Thymus (tissue), 11 donors: Measurements from ENCODE around the gene TCF7L1. TPM values are rescaled to one million over a fixed set of nuclear protein-coding genes. Genes with fewer than 3 reads are reported as not detected.

Experiments
- DNase-seq, 9 donors: peaks; one replicate each; pipeline ENCODE4 v3.0.0-alpha.2; 2013; ENCODE audit warnings: low spot score in 9 of 9, low read depth in 6 of 9, missing footprints in 1 of 9
- H3K27ac ChIP-seq, 2 donors: one replicate each; pipeline ENCODE4 v1.5.1; 2013; ENCODE audit warnings: control low read depth in 1 of 2, low read depth in 1 of 2, low read length in 1 of 2, mild to moderate bottlenecking in 1 of 2, moderate library complexity in 1 of 2
- H3K27me3 ChIP-seq, 2 donors: one replicate each; pipeline ENCODE4 v1.5.1; 2013; ENCODE audit warnings: low read length in 1 of 2; ENCODE audit not compliant: control insufficient read depth in 2 of 2, insufficient read depth in 1 of 2
- H3K36me3 ChIP-seq, 2 donors: one replicate each; pipeline ENCODE4 v1.5.1; 2013; ENCODE audit warnings: low read length in 1 of 2, mild to moderate bottlenecking in 1 of 2, moderate library complexity in 1 of 2; ENCODE audit not compliant: control insufficient read depth in 2 of 2, insufficient read depth in 2 of 2
- H3K4me1 ChIP-seq, 2 donors: one replicate each; pipeline ENCODE4 v1.5.1; 2013; ENCODE audit warnings: low read length in 2 of 2; ENCODE audit not compliant: control insufficient read depth in 2 of 2, insufficient read depth in 2 of 2
- H3K4me3 ChIP-seq, 2 donors: one replicate each; pipeline ENCODE4 v1.5.1; 2013; ENCODE audit warnings: low read length in 2 of 2, control low read depth in 1 of 2, mild to moderate bottlenecking in 1 of 2
- H3K9me3 ChIP-seq, 2 donors: one replicate each; pipeline ENCODE4 v1.5.1; 2013; ENCODE audit warnings: low read length in 1 of 2, mild to moderate bottlenecking in 1 of 2; ENCODE audit not compliant: control insufficient read depth in 2 of 2, insufficient read depth in 1 of 2
- WGBS: extraction: QIAGEN DNeasy Blood & Tissue Kit; methylation state at CpG from one replicate; pipeline ENCODE4 v1.1.7; 2013; 5-methylcytosine and 5-hydroxymethylcytosine counted together
- polyA plus RNA-seq: library from polyadenylated mRNA; stranded (reverse); fragments of 200-250 nt; gene quantifications from one replicate; pipeline ENCODE4 v1.2.3, GENCODE V29; 2013
- total RNA-seq: library from RNA; stranded (reverse); fragments of 120-200 nt; gene quantifications from one replicate; pipeline ENCODE4 v1.2.4, GENCODE V29; 2013
- donor health status: healthy.

Gene TCF7L1
- total and polyA plus RNA-seq, 2 donors: 0.90 to 6.6 TPM

GRCh38 chr2:85231952-85232351 is 98.8 kb downstream of the TCF7L1 start:
- Histone ChIP-seq H3K27ac (no peak overlapping the region), H3K4me1 (no peaks in the 10 kb centered on the region), H3K36me3 (no peaks in the 10 kb centered on the region), H3K9me3 (no peaks in the 10 kb centered on the region), H3K4me3 (no peak overlapping the region), H3K27me3 (no peaks in the 10 kb centered on the region)
- no peak for DNase-seq
- 78% methylated on average over 10 of the region's 10 CpGs for WGBS

DNA sequence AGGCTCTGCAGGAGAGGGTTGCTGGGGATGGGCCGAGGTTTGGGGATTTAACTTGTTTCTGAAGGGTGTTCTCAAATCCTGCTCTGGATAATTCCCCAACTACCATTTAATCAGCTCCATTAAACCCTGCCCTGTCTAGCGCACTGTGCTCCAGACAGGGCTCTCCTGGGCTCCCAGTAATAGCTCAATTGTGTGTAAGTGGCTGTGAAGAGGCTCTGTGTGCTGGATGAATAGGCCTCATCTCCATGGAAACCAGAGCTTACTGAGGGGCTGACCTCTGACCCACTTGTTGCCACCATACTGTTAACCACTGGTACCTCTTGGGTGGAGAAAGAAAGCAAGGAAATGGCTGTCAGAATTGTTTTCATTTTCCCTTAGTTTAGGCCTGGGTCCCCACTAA is 101.7 kb downstream of the TCF7L1 start:
- whole genome bisulfite sequencing: 97% methylated on average over 2 of the region's 2 CpGs
- no peak overlapping the region for H3K4me3 ChIP-seq
- DNase-seq: no peak
- H3K4me1 ChIP-seq: no peaks in the 10 kb centered on the region
- H3K36me3 ChIP-seq: no peaks in the 10 kb centered on the region
- no peaks in the 10 kb centered on the region for H3K9me3 ChIP-seq
- H3K27me3 ChIP-seq: peaks cover 0 to 14% of the 10 kb centered on the region in 2 donors
- H3K27ac ChIP-seq: no peak overlapping the region

GRCh38 chr2:85235281-85235680 is 102.1 kb downstream of the TCF7L1 start:
- Histone ChIP-seq H3K27ac (no peak overlapping the region), H3K36me3 (no peaks in the 10 kb centered on the region), H3K27me3 (peaks cover 0 to 14% of the 10 kb centered on the region in 2 donors), H3K4me1 (no peaks in the 10 kb centered on the region), H3K9me3 (no peaks in the 10 kb centered on the region), H3K4me3 (no peak overlapping the region)
- 86% methylated on average over 5 of the region's 5 CpGs for WGBS
- DNase-seq: no peak

DNA sequence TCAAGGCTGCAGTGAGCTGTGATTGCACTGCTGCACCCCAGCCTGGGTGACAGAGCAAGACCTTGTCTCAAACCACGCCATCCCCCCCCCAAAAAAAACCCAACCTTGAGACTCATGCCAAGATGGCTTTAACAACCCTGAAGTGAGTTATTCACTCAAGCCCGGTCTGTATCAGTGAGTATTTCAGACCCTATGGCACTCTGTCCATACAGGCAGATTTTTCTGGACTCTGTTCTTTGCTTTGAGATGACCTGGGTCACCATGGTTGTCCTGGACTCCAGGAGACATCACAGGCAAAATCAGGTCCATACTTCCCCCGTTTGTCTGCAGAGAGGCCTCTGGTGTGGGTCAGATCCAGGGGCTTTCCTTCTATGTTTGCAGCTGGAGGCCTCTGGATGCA is 102.9 kb downstream of the TCF7L1 start:
- H3K9me3 ChIP-seq: no peaks in the 10 kb centered on the region
- H3K27ac ChIP-seq: no peak overlapping the region
- no peak for DNase-seq
- H3K36me3 ChIP-seq: no peaks in the 10 kb centered on the region
- H3K27me3 ChIP-seq: peaks cover 0 to 14% of the 10 kb centered on the region in 2 donors
- WGBS: 93% methylated on average over 3 of the region's 3 CpGs
- no peak overlapping the region for H3K4me3 ChIP-seq
- H3K4me1 ChIP-seq: no peaks in the 10 kb centered on the region

GRCh38 chr2:85237849-85238565 is 104.8 kb downstream of the TCF7L1 start:
- no peaks in the 10 kb centered on the region for H3K9me3 ChIP-seq
- H3K27me3 ChIP-seq: peaks cover 0 to 14% of the 10 kb centered on the region in 2 donors
- no peaks in the 10 kb centered on the region for H3K36me3 ChIP-seq
- no peaks in the 10 kb centered on the region for H3K4me1 ChIP-seq
- WGBS: 72% methylated on average over 26 of the region's 26 CpGs
- DNase-seq: no peak
- no peak overlapping the region for H3K4me3 ChIP-seq
- no peak overlapping the region for H3K27ac ChIP-seq

DNA sequence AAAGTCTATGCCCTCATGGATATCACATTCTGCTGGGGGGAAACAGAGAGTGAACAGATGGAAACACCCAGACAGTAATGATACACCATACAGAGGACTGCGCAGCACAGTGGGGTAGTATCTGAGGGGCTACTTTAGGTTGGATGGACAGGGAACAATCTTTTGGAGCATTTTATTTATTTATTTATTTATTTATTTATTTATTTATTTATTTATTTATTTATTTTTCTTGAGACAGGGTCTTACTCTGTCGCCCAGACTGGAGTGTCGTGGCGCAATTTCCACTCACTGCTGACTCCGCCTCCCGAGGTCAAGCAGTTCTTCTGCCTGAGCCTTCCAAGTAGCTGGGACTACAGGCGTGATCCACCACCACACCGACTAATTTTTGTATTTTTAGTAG is 105.4 kb downstream of the TCF7L1 start:
- no peak for DNase-seq
- WGBS: 98% methylated on average over 8 of the region's 8 CpGs
- Histone ChIP-seq H3K27ac (no peak overlapping the region), H3K4me3 (no peak overlapping the region), H3K27me3 (peaks cover 0 to 14% of the 10 kb centered on the region in 2 donors), H3K9me3 (no peaks in the 10 kb centered on the region), H3K4me1 (no peaks in the 10 kb centered on the region), H3K36me3 (no peaks in the 10 kb centered on the region)

DNA sequence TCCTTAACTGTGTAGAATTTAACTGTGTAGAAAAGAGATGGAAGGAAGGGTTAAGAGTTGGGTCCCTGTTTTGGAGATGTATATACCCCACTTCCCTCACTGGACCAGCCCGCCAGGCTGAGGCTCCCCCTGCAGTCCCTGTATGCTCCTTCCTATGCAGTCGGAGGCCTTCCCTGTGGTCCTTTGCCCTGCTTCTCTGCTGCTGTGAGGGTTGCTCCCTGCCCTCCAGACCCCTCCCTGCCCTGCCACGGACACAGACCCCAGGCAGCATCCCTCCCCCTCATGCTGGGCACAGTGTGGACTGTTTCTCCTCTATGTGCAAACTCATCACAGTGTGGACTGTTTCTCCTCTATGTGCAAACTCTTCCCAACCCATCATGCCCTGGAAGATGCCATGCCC is 105.9 kb downstream of the TCF7L1 start:
- H3K4me3 ChIP-seq: no peak overlapping the region
- no peak for DNase-seq
- no peak overlapping the region for H3K27ac ChIP-seq
- H3K4me1 ChIP-seq: no peaks in the 10 kb centered on the region
- 90% methylated on average over 3 of the region's 3 CpGs for WGBS
- H3K27me3 ChIP-seq: peaks cover 0 to 14% of the 10 kb centered on the region in 2 donors
- H3K9me3 ChIP-seq: no peaks in the 10 kb centered on the region
- H3K36me3 ChIP-seq: no peaks in the 10 kb centered on the region

DNA sequence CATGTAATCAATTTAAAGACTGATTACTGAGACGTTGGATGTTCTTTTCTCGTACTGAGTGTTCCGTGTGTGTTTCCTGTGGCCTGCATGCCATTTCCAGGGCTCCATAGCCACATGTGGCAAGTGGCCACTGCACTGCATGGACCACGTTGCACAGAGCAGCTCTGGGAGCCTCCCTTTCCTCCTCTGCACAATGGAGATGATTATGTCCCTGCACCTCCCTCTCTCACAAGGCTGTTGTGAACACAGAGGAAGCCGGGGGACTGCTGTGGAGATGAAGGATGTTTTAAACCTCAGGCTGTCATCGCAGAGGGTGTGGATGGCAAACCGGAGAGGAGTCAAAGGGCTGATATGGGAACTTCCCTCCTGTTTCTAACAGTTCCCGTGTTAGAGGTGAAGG is 106.9 kb downstream of the TCF7L1 start:
- WGBS: 77% methylated on average over 8 of the region's 8 CpGs
- no peaks in the 10 kb centered on the region for H3K36me3 ChIP-seq
- no peaks in the 10 kb centered on the region for H3K4me1 ChIP-seq
- no peak for DNase-seq
- H3K27ac ChIP-seq: no peak overlapping the region
- H3K9me3 ChIP-seq: no peaks in the 10 kb centered on the region
- peaks cover 0 to 14% of the 10 kb centered on the region in 2 donors for H3K27me3 ChIP-seq
- no peak overlapping the region for H3K4me3 ChIP-seq

GRCh38 chr2:85242321-85242720 is 109.1 kb downstream of the TCF7L1 start:
- 98% methylated on average over 7 of the region's 7 CpGs for WGBS
- no peaks in the 10 kb centered on the region for H3K36me3 ChIP-seq
- peaks cover 0 to 12% of the 10 kb centered on the region in 2 donors for H3K27me3 ChIP-seq
- DNase-seq: no peak
- H3K4me3 ChIP-seq: no peak overlapping the region
- no peaks in the 10 kb centered on the region for H3K9me3 ChIP-seq
- no peak overlapping the region for H3K27ac ChIP-seq
- H3K4me1 ChIP-seq: no peaks in the 10 kb centered on the region
